Right hindlimb (tissue), 1 donor: Measurements from ENCODE around the gene CDYL.

ENCODE experiments used
- DNase-seq: peaks from one replicate; pipeline ENCODE4 v3.0.0-alpha.2; 2018

Gene CDYL

GRCh38 chr6:4940416-4940815 is 164.2 kb downstream of the CDYL start:
- DNase-seq, result no peak

DNA sequence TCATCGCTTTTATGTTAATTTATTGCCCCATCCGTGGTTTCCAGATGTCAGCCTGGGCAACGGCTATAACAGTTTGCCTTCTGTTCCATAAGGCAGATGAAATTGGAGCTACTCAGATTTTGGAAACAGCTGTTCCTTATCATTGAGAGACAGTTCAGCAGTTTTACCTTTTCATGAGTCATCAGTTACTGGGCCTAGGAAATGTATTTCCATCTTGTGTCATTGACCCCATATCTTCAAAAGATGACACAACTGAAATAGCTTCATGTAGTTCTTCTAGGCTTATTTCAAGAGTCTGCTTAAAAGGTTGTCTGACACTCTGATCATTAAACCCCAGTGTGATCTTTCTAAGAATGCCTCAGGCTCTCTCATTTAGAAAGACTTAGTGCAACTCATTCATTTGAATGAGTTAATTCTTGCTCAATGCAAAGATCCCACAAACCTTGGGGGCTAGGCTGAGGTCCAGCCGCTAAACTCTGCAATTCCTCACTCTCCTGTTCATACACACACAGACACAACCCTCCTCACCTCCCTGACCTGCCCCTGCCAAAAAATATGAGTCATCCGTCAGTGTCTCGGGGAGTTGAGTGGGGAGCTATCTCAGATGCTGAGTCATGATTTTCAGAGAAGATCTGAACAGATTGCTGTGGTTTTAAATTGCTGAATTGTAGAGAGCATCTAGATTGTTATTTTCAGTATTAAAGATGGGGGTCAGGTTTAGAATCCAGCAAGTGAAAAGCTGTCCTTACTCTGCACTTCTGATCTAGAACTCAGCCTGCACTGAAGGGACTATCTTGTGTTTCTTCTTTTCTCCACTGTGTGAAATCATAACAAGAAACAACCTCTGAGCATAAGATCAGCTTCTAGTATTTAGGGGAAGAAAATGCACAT is 165.8 kb downstream of the CDYL start:
- peak; percentile 40 for DNase-seq

DNA sequence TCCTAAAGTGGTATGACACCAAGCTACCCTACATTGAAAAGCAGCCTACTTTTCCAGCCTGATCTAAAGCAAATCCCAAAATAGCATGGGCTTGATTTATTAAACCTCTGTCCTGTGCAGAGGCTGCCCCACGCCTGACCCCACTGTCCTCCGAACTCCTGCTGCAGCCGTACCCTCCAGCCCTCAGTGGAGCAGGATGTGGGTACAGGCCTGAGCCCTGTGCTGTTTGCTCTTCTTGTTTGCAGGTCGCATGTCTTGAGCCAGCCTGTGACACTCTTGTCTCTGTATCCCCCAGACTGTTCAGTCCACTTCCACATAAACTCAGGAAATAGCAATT is 166.4 kb downstream of the CDYL start:
- DNase-seq, result no peak

DNA sequence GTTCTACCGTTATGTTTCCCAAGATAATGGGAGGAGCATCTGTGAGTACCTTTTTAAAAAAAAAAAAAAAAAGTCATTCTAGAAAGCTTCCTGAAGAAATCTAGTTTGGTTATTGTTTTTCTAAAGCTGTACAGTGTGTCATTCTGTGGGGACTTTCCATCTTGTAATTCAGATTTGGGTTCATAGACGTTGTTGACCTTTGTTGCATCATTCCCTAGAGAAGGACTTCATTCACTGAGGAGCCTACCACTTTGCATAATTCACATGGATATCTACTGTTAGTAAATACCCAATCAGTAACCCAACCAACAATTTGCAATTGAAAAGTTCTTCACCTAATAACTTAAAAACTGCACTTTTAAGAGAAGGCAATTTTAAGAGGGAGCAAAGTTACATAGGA is 167.5 kb downstream of the CDYL start:
- DNase-seq, result no peak

DNA sequence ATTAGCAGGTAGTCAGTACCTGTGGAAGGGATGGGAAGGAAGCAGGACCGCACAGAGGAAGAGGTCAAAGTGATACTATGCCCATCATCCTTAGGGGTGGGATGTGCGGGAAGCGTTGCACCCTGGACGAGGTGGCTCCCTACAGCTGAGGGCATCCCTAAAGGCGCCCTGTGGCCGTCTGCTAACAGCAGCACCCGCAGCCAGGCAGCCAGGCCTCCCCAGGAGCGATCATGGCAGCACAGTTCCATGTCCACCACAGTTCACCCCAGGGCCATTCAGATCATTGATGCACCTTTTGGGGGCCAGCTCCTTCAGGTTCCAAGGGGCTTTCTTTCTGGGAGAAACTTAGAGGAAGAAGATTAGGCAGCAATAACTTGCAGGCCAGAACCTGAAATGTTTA is 168.1 kb downstream of the CDYL start:
- no peak for DNase-seq

DNA sequence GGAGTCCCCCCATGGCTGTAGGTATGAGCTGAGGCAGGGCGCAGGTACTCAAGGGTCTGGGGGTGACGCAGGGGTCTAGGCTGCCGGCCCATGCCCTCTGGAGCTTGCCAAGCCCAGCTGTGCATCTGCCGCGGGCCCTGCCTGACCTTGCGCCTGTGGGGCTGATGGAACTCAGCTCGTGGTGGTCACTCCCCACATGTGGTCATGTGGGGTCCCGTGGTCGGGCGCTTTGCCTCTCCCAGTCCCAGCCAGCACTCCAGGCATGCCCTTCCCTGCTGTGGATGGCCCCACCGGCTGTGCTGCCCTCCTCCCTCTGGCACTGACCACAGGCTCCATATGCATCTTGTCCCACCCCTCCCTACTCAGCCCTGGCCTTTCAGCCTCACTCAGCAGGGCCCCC is 170.3 kb downstream of the CDYL start:
- no peak for DNase-seq

GRCh38 chr6:4947716-4948115 is 171.5 kb downstream of the CDYL start:
- DNase-seq, result no peak

DNA sequence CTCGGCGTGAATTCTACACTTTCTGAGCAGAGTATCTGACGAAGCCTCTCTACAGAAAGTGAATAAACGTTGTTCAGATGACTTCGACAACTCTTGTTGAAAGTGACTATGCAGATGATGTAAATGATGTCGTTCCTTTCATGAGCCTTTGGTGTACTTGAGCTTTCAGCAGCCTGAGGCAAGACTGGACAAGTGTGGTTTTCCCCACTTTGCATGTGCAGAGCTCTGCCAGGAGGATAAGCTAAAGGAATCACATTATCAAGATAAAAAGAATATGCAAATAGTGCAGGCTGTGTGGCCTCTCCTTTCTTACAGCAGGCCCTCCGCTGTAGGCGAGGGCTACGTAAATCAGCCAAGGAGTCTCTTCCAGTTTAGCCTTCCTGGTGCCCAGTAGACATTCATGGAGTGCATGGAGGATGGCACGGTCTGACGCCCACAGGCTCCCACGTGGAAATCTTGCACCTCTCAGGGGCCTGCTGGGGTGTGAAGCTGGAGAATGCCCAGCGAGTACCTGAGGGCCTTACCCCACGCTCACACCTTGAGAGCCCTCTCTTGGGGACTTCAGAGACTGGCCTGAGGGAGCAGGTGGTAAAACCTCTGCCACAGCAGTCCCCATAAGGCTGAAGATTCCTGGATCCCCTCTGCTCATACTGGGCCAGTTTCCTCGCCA is 172.7 kb downstream of the CDYL start:
- no peak for DNase-seq

GRCh38 chr6:4950076-4950475 is 173.9 kb downstream of the CDYL start:
- no peak for DNase-seq

- DNase-seq, result no peak
These were observed 174.8 kb downstream of the CDYL start for GRCh38 chr6:4950836-4951533.

DNA sequence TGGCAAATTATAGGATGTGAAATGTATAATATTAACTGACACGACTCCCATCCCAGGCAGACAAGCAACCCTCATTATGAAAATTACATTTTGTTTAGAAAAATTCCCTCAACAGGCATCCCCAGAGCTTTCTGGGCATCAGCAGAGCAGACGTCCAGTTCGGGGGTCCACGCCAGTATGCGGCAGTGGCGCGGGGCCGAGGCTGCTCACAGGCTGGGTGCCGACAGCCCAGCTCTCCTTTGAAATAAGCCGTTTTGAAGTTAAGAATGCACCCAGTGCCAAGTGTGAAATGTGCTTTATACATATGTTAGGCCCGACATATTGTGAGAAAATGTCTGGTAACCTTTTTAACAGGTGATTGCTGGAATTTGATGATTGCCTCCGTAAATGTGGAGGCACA is 177.2 kb downstream of the CDYL start:
- no peak for DNase-seq

- no peak for DNase-seq
These were observed 180.4 kb downstream of the CDYL start for GRCh38 chr6:4956625-4957024.

GRCh38 chr6:4957521-4958231 is 181.5 kb downstream of the CDYL start:
- no peak for DNase-seq

DNA sequence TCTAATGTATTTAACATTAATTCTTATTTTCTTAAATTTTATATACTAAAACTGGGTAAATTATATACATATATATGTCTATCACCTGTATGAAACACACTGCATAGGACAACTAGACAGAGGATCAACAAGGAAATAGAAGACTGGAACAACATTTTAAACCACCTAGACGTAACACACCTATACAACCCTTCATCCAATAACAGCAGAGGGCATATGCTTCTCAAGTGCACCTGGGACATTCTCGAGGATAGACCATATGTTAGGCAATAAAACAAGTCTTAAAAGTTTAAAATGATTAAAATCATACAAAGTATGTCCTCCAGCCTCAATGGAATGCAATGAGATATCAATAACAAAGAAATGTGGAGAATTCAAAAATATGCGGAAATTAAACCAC is 182.4 kb downstream of the CDYL start:
- no peak for DNase-seq

GRCh38 chr6:4961322-4962168 is 185.3 kb downstream of the CDYL start:
- DNase-seq, result no peak

GRCh38 chr6:4962905-4963304 is 186.7 kb downstream of the CDYL start:
- no peak for DNase-seq

DNA sequence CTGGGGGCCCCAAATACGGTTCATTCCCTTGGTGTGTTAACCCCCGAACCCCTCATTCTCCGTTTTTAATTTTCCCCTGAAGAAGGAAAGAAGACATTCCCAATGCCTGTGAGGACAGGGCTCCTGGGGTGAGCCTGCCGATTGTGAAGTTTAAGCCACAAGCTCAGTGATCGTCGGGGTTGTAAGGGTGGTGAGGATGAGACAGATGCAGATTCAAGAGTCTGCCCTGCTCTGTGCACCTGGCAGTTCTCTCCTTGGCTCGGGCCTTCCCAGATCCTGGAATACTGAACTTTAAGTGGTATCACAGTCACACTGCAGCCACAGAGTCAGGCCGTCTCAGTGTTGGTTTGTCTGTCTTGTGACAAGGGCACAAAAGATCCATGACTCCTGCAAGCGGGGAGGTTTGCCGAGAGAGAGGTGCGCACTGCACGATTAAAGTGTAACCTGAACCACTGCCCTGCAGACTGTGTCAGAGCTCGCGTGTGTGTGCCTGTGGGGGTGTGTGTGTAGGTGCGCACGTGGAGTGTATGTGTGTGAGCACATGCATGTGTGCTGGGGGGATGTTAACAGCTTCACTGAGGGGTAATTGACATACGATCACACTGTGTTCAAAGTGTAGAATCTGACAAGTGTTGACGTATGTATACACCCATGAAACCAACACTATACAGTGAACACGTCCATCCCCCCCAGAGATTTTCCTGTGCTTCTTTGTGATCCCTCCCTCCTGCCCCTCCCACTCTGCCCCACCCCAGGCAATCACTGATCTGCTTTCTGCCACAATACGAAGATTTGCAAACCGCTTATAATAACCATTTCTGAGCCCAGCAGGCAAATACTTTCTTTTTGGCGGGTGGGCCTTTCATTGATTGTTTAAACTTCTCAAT is 188.7 kb downstream of the CDYL start:
- no peak for DNase-seq

DNA sequence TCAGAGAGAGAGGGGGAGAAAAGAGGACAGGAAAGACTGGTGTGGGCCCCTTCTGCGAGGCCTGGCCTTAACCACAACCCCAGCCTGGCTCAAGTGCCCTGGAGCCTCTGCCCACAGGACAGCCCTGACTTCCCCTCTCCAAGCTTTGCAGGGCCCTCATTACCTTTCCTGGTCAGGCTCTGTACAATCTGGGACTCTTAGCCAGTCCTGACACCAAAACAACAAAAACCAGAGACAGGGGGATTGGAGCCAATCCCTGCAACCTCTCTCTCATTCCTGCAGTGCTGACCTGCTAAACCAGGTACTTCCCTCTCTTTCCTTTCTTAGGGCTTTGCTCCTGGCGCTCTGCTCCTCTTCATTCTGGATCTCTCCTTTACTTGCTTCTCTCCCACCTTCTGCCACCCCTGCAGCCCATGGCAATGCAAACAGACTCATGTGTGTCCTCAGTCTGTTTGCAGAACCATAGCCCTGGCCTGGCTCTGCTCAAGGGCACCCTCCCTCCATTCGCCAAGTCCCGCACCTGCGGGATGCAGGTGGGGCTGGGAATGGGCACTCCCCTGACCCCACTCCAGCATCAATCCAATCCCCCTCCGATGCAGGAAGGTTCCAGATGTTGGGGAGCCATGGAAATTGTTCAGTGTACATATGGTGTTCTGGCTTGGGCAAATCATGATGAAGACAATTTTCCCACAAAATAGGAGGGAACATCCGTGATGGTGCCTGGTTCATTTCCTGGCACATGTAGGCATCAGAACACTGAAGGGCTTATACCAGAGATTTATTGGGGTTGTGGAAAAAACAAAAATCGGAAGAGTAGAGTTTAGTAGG is 189.6 kb downstream of the CDYL start:
- DNase-seq, result no peak

DNA sequence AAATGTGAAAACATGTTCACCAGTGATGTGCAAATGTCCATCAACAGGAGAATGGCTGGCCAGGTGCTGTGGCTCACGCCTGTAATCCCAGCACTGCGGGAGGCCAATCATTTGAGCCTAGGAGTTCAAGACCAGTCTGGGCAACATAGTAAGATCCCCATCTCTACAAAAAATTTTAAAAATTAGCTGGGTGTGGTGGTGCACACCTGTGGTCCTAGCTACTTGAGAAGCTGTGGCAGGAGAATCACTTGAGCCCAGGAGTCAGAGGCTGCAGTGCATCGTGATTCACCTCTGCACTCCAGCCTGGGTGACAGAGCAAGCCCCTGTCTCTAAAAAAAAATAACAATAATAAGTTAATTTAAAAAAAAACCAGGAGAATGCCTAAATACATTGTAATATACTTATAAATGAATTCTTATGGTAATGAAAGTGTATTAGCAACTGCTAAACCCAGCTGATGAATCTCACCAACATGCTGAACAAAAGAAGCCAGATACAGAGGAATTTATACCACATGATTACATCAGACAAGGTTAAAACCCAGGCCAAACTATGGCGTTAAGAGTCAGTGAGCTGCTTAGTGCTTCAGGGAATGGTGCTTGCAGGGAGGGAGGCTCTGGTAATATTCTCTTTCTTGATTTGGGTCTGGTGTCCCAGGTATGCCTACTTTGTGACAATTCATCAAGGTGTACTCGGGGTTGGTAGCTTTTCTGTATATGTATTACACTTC is 191.3 kb downstream of the CDYL start:
- DNase-seq, result no peak
